ENCODE data around the gene TAF3. TPM values are rescaled to one million over a fixed set of nuclear protein-coding genes. Genes with fewer than 3 reads are reported as not detected.

TAF3 gene
- total and polyA plus RNA-seq, 2 donors (not counting 1 experiment from before 2014, with no cell fraction given) = 7.0 to 20.1 TPM

GRCh38 chr10:7950981-7951847 is 132.9 kb downstream of the TAF3 start:
- Histone ChIP-seq H3K9ac (ENCODE audit: low read length) (no peak overlapping the region), H3K4me1 (ENCODE audit: control insufficient read depth in 2 of 2, insufficient read depth in 2 of 2, low read length in 2 of 2) (no peaks in the 10 kb centered on the region), H4K20me1 (ENCODE audit: control insufficient read depth, insufficient read depth, low read length, poor library complexity, severe bottlenecking) (peaks cover 18% of the 10 kb centered on the region), H3K27me3 (replicated peaks in 1 of 4; ENCODE audit: control extremely low read depth in 1 of 4, control insufficient read depth in 3 of 4, insufficient read depth in 4 of 4, low read length in 3 of 4) (no peaks in the 10 kb centered on the region), H3K36me3 (replicated peaks in 1 of 2; ENCODE audit: control extremely low read depth in 1 of 2, control insufficient read depth in 1 of 2, extremely low read depth in 1 of 2, insufficient read depth in 2 of 2, low read length in 1 of 2) (no peaks in the 10 kb centered on the region), H3K4me3 (ENCODE audit: control extremely low read depth in 1 of 5, extremely low read depth in 1 of 5, insufficient read depth in 1 of 5, low read depth in 2 of 5, low read length in 4 of 5) (no peak overlapping the region), H3K79me2 (ENCODE audit: control insufficient read depth, insufficient read depth, low read length) (peaks cover 4% of the 10 kb centered on the region), H3K27ac (ENCODE audit: low read length in 2 of 2) (no peak overlapping the region), H3K9me3 (ENCODE audit: control extremely low read depth in 1 of 3, control insufficient read depth in 2 of 3, insufficient read depth in 1 of 3, low read length in 2 of 3) (no peaks in the 10 kb centered on the region), H3K4me2 (replicated peaks; ENCODE audit: low read depth, low read length, poor library complexity, severe bottlenecking) (no peak overlapping the region), H2AFZ (ENCODE audit: insufficient read depth, low read depth, low read length, poor library complexity, severe bottlenecking) (no peak overlapping the region)
- Mint-ChIP-seq H3K27ac (no peak overlapping the region), H3K4me3 (no peak overlapping the region), H3K4me1 (peaks cover 41% of the 10 kb centered on the region), H3K9me3 (ENCODE audit: insufficient read depth) (no peaks in the 10 kb centered on the region), H3K27me3 (no peaks in the 10 kb centered on the region)
- CTCF ChIA-PET = no interaction called here
- intact Hi-C loops (cut with micrococcal nuclease) = no loop called here
- DNase-seq = no peak
- POLR2A ChIA-PET = no interaction called here
- WGBS (ENCODE audit: insufficient coverage) = 100% methylated on average over 5 of the region's 9 CpGs
- TF ChIP-seq CTCF (IDR thresholded peaks at IDR 0.05) (no peak), EZH2 (IDR thresholded peaks at IDR 0.05; ENCODE audit: borderline replicate concordance, insufficient read depth, low read depth, low read length, poor library complexity, severe bottlenecking) (no peak)
- ATAC-seq (ENCODE audit: low read depth) = no peak

- no peak for ATAC-seq (ENCODE audit: low read depth)
- intact Hi-C loops (cut with micrococcal nuclease) = no loop called here
These were observed 134.0 kb downstream of the TAF3 start for GRCh38 chr10:7952266-7952665.

More at GRCh38 chr10:7952266-7952665, 134.0 kb downstream of the TAF3 start:
- DNase-seq = no peak
- no peaks in the 10 kb centered on the region for H3K27me3 ChIP-seq (replicated peaks in 1 of 4; ENCODE audit: control extremely low read depth in 1 of 4, control insufficient read depth in 3 of 4, insufficient read depth in 4 of 4, low read length in 3 of 4)
- Mint-ChIP-seq H3K4me3 (no peak overlapping the region), H3K27ac (no peak overlapping the region), H3K4me1 (peaks cover 48% of the 10 kb centered on the region), H3K9me3 (ENCODE audit: insufficient read depth) (no peaks in the 10 kb centered on the region), H3K27me3 (no peaks in the 10 kb centered on the region)
- H3K4me3 ChIP-seq (ENCODE audit: control extremely low read depth in 1 of 5, extremely low read depth in 1 of 5, insufficient read depth in 1 of 5, low read depth in 2 of 5, low read length in 4 of 5) = no peak overlapping the region
- no peak overlapping the region for H3K27ac ChIP-seq (ENCODE audit: low read length in 2 of 2)
- H3K4me2 ChIP-seq (replicated peaks; ENCODE audit: low read depth, low read length, poor library complexity, severe bottlenecking) = no peak overlapping the region
- no peaks in the 10 kb centered on the region for H3K36me3 ChIP-seq (replicated peaks in 1 of 2; ENCODE audit: control extremely low read depth in 1 of 2, control insufficient read depth in 1 of 2, extremely low read depth in 1 of 2, insufficient read depth in 2 of 2, low read length in 1 of 2)
- POLR2A ChIA-PET = no interaction called here
- peaks cover 8% of the 10 kb centered on the region for H3K79me2 ChIP-seq (ENCODE audit: control insufficient read depth, insufficient read depth, low read length)
- no peak for TF ChIP-seq CTCF (IDR thresholded peaks at IDR 0.05)
- TF ChIP-seq EZH2 (IDR thresholded peaks at IDR 0.05; ENCODE audit: borderline replicate concordance, insufficient read depth, low read depth, low read length, poor library complexity, severe bottlenecking) = no peak
- H3K9ac ChIP-seq (ENCODE audit: low read length) = no peak overlapping the region
- H3K9me3 ChIP-seq (ENCODE audit: control extremely low read depth in 1 of 3, control insufficient read depth in 2 of 3, insufficient read depth in 1 of 3, low read length in 2 of 3) = no peaks in the 10 kb centered on the region
- H4K20me1 ChIP-seq (ENCODE audit: control insufficient read depth, insufficient read depth, low read length, poor library complexity, severe bottlenecking) = peaks cover 22% of the 10 kb centered on the region
- no peak overlapping the region for H2AFZ ChIP-seq (ENCODE audit: insufficient read depth, low read depth, low read length, poor library complexity, severe bottlenecking)
- CTCF ChIA-PET = no interaction called here
- peaks cover 0 to 3% of the 10 kb centered on the region in 2 donors for H3K4me1 ChIP-seq (ENCODE audit: control insufficient read depth in 2 of 2, insufficient read depth in 2 of 2, low read length in 2 of 2)
- no CpG with 5 or more reads among the region's 3 CpGs for WGBS (ENCODE audit: insufficient coverage)
